GM12864 (cell line): ENCODE measurements around the gene POLA1.

Experiments used
- DNase-seq: peaks from one replicate; pipeline ENCODE4 v3.0.0-alpha.2; 2011; ENCODE audit warnings: low read depth
- H3K4me3 ChIP-seq: 2 replicates; pipeline ENCODE4 v1.5.1; 2011; ENCODE audit warnings: mild to moderate bottlenecking, low read depth, low read length, control low read depth
- CTCF ChIP-seq: IDR thresholded peaks from 2 replicates; pipeline ENCODE4 v1.5.1; 2011; ENCODE audit warnings: low read depth, mild to moderate bottlenecking, moderate library complexity, low read length, control low read depth, inconsistent platforms; ENCODE audit errors: missing control alignments

The POLA1 gene

GRCh38 chrX:24890677-24891076, 197.0 kb downstream of the POLA1 start:
- no peak for DNase-seq
- H3K4me3 ChIP-seq = no peak overlapping the region
- no peak for TF ChIP-seq CTCF

GRCh38 chrX:24899391-24899790, 205.7 kb downstream of the POLA1 start:
- H3K4me3 ChIP-seq = no peak overlapping the region
- DNase-seq = no peak
- no peak for TF ChIP-seq CTCF

GRCh38 chrX:24900234-24900633, 206.5 kb downstream of the POLA1 start:
- TF ChIP-seq CTCF = no peak

GRCh38 chrX:24902806-24903205, 209.1 kb downstream of the POLA1 start:
- no peak for TF ChIP-seq CTCF
- DNase-seq = no peak
- H3K4me3 ChIP-seq = no peak overlapping the region

More at GRCh38 chrX:24900234-24900633, 206.5 kb downstream of the POLA1 start:
- H3K4me3 ChIP-seq = no peak overlapping the region
- DNase-seq = no peak

- no peak for DNase-seq
- no peak overlapping the region for H3K4me3 ChIP-seq
- TF ChIP-seq CTCF = no peak
These were observed 225.0 kb downstream of the POLA1 start for GRCh38 chrX:24918715-24919114.

- no peak for TF ChIP-seq CTCF
- H3K4me3 ChIP-seq = no peak overlapping the region
- DNase-seq = no peak
These were observed 227.1 kb downstream of the POLA1 start for GRCh38 chrX:24920769-24921168.

GRCh38 chrX:24925430-24925829, 231.7 kb downstream of the POLA1 start:
- TF ChIP-seq CTCF = no peak
- no peak overlapping the region for H3K4me3 ChIP-seq
- no peak for DNase-seq
